Activated gamma-delta T cell treated with Interleukin-2 at 50 U/mL for 16 hours (primary cell): ENCODE results near the gene ACKR1.

ENCODE experiments used
- DNase-seq: peaks from one replicate; pipeline ENCODE4 v3.0.0-alpha.2; 2020

ACKR1 gene

DNA sequence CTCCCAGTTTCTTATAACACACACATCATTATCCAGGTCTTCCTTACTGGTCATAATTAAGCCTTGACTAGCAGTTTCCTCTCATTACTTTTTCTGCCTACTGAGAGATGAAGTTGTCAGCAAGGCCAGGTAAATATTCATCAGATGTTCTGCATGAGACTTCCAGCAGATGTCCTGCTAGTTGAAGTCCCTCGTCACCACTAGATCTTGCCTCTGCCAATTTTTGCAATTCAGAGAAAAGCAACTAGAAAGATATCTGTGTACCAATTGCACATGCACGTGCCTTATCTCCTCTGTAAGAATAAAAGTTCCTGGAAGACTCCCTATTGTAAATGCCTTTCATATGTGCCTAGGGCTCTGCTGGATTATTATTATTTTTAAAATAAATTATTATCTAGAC is 18.3 kb downstream of the ACKR1 start:
- no peak for DNase-seq

DNA sequence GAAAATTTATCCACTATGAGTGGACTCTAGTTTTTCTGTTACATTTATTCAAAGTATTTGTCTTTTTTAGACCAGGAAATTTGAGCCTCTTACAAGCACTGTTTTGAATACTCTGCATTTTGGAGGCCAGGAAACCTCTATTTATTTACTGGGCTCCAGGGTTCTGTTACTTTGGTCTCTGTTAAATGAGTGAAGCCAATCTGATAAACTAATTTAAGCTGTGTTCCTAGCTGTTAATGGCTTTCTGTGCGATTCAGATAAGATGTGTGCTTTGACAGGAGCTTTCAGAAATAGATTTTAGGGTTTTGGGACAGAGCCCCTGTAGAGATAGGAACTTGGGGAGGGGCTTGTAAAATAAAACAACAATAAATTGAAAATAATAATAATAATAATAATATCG is 23.9 kb downstream of the ACKR1 start:
- no peak for DNase-seq

DNA sequence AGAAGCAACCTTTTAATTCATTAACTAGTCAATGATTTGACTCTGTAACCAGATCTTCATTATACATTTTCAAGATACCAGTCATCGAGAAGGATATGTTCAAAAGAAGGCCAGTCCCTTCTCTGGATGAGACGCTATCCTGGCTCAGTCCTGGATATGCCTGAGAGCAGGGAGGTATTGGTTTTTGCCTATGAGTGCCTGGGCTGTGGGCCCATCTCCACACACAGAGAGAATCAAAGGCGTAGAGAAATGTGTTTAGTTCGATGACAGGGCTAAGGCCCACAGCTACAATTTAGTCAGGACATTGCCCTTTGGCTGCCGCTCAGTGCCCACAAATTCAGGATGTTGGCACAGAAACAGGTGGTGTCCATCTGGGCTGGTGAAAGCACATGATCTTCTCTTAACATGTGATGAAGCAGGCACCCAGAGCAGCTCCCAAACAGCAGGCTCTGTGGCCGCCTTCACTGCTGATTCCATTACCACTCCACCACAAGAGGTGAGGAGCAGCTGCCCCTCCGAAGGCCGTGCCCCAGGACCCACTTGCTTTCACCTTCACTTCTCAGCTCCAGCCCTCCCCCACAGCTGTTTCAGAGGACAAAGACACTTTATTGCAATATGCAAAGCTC is 24.7 kb downstream of the ACKR1 start:
- no peak for DNase-seq

DNA sequence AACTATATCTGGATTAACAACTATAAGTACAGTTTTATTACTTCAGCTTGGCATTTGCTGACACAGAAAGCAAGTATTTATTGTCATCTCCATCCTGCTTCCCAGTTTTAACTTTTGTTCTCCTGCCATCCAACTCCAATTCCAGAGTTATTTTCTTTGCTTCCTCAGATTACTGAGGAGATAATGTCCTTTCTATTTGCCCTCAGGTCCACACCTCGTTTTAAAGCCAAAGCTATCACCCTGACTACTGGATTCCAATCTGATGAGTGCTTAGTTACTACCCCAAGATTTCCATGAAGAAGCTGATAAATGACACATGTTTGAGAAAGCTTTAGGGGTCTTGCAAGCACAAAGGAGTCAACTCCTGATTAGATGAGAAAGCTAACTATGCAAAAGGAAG is 25.2 kb downstream of the ACKR1 start:
- DNase-seq: no peak

DNA sequence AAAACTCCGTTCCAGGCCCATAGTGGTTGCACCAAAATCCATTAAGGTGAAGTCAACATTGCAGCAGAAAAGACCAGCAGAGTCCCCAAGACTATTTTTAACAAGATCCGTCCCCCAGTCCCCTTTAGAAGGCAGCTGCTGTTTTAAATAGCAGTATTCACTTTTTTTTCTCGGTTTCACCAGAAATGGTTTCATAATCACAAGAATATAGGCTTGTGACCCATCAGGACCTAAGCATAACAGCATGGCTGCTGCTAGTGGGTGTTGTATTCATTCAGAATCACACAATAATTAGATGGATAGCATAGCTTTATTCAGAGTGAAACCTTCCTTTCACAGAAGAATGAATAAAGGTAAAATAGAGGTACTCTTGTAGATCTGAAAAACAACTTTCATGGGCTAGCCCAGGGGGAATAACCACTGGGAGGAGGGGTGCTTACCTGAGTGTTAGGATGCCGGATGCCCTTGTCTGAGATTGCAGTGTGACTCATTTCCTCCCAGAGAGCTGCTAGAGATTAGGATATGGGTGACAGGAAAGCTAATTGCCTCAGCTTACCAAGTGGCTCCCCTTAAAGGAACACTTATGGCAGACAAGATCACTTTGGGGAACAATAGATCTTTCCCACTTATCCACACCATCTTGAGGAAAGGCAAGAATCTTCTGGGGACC is 35.0 kb downstream of the ACKR1 start:
- DNase-seq: no peak

DNA sequence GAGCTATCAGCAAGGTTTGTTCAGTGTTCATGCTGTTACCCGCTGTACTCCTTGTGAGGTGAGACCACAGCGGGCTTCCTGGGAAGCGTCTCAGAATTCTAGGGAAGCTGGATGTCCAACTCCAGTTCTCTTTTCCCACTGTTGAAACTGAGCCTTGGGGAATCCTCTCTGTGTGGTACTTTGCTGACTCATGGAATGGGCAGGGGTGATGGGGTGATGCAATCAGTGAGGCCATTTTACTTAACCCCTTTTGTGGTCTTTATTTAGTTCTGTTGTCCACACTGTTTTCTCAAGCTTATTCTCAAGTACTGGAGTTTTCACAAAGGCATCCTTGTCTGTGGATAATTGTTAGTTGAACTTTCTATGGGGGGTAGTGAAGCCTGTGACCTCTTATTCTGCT is 42.6 kb downstream of the ACKR1 start:
- no peak for DNase-seq

DNA sequence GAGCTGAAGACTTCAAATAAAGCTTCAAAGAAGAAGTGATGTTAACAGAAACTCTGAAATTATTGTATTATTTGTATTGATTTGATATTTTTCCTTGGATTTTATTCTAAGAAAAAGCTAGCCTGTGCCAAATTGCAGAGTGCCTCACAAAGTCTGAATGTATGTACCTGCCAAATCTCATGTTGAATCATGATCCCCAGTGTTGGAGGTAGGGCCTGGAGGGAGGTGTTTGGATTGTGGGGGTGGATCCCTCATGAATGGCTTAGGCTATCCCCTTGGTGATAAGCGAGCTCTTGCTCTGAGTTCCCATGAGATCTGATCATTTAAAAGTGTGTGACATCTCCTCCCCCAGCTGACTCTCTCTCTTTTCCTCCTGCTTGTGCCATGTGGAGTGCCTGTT is 43.6 kb downstream of the ACKR1 start:
- DNase-seq: no peak

DNA sequence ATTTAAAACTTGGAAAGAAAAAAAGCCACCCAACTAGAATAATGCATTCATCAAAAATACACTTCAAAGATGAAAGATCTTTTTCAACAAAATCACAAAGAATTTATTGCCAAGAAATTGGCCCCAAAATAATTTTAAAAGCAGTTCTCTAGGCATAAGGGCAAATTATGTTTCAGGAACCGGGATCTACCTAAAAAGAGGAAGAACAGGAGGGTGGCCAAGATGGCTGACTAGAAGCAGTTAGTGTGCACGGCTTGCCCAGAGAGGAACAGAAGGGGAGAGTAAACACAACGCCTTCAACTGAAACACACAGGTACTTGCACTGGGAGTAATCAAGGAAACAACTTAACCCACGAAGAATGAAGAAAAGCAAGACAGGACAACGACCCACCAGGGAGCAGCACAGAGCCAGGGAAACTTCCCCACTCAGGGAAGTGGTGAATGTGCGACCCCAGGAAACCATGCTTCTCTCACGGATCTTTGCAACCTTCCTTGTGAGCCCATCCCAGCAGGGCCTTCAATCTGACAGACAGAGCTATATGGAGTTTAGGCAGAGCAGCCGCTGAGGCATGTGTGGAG is 46.1 kb downstream of the ACKR1 start:
- no peak for DNase-seq
